Activated T-cell treated with anti-CD3 and anti-CD28 coated beads, Interleukin-2, amount 50 U/mL, for 72 hours (primary cell): ENCODE measurements around the gene SCRN2. TPM values are rescaled to one million over a fixed set of nuclear protein-coding genes. Genes with fewer than 3 reads are reported as not detected.

Source experiments
- ATAC-seq, 2 donors: fragments of 150-1000 bp; cut with Tn5 transposase; replicated peaks in 1 of 2; 2 replicates each; pipeline ENCODE4 v1.10.0; 2021; ENCODE audit warnings: moderate library complexity in 2 of 2, mild to moderate bottlenecking in 1 of 2
- DNase-seq, 2 donors: peaks; one replicate each; pipeline ENCODE4 v3.0.0; 2021 to 2022; ENCODE audit warnings: mixed read lengths in 1 of 2
- H3K27ac Mint-ChIP-seq: one replicate; pipeline ENCODE4 v1.8.0; 2022; ENCODE audit warnings: mild to moderate bottlenecking, moderate library complexity, mixed read lengths
- H3K27me3 Mint-ChIP-seq: one replicate; pipeline ENCODE4 v1.8.0; 2022; ENCODE audit warnings: low read depth, mixed read lengths
- H3K36me3 Mint-ChIP-seq, 2 donors: one replicate each; pipeline ENCODE4 v1.8.0; 2022; ENCODE audit warnings: mixed read lengths in 2 of 2, mild to moderate bottlenecking in 1 of 2; ENCODE audit not compliant: insufficient read depth in 2 of 2
- H3K4me1 Mint-ChIP-seq: one replicate; pipeline ENCODE4 v1.8.0; 2022; ENCODE audit warnings: low read depth, mixed read lengths
- H3K4me3 Mint-ChIP-seq, 2 donors: one replicate each; pipeline ENCODE4 v1.8.0; 2022; ENCODE audit warnings: mild to moderate bottlenecking in 2 of 2, mixed read lengths in 2 of 2, moderate library complexity in 2 of 2
- H3K9me3 Mint-ChIP-seq, 2 donors: one replicate each; pipeline ENCODE4 v1.8.0; 2022; ENCODE audit warnings: mixed read lengths in 2 of 2
- total RNA-seq, 2 donors: library from RNA; stranded (reverse); gene quantifications; one replicate each; pipeline ENCODE4 v1.2.3, GENCODE V29; 2022

SCRN2 gene
- total RNA-seq, 2 donors from 2014 or later = 16.1 to 17.6 TPM

DNA sequence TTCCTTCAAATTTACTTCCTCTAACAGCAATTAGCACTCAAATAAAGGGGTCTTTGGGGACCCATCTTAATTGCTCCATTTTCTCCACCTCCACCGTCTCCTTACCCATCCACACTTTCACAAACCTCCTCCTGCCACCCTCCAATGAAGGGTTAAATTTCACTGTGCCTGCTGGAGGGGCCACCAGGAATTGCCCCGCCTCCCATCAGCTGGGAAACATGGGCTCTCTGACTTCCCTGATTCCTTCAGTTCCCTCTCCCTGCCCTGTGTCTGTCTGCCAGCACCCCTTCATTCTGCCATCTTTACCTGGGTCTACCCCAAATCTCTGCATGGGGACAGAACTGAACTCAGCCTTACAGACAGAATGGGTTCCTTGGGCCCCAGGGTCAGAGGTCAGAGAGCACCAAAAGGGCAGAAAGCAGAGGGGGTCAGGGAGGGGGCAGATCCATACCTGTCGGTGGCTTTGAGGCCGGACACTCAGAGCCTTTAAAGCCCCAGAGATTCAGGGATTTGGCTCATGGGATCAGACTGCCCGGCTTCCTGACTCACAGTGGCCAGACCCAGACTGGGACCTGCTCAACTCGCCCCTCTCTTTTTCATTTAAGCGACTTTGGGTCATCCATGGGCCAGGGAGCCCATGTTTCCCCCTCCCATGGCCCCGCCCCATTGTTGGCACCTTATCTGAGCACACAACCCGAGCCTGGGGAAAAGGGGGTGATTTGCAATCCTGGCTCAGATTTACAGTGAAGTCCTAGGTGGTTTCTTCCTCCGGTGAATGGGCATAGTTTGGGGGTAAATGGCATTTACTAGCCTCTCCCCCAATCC is 37.3 kb upstream of the SCRN2 start:
- H3K4me1 Mint-ChIP-seq = peaks cover 11% of the 10 kb centered on the region
- DNase-seq (no peak), ATAC-seq (no peak)
- no peak overlapping the region for H3K4me3 Mint-ChIP-seq
- H3K27ac Mint-ChIP-seq = no peak overlapping the region
- H3K36me3 Mint-ChIP-seq = no peaks in the 10 kb centered on the region
- H3K27me3 Mint-ChIP-seq = peaks cover 29% of the 10 kb centered on the region
- H3K9me3 Mint-ChIP-seq = no peaks in the 10 kb centered on the region

DNA sequence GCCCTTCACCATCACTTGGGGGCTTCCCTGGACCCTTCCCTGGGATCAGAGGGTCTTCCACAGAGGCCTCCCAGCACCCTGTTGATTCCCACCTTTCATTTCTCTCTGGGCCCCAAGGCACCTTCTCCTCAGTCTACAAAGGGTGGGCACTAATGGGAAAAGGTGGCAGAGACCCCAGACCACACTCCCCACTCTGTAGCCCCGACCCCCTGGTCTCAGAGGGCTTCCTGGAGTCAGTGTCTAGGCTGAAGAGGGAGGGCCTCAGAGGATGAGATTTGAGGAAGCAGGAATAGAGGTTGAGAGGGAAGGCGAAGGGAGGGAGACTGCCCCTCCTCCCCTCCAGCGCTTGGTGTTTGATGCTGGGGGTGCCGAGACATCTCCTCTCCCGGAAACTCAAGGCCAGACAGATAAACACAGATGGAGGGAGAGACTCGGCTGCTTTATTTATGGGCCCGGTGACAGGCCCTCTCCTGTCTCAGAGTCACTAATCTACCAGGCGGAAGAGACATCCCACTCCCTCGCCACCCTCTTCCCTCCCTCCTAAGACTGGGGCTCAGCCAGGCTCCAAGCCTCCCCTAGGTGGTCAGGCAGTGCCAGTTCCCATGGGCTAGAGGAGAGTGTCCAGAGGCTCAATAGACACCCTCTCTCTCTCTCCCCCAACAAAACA is 36.4 kb upstream of the SCRN2 start:
- Mint-ChIP-seq H3K4me1 (peaks cover 7% of the 10 kb centered on the region), H3K36me3 (no peaks in the 10 kb centered on the region), H3K4me3 (no peak overlapping the region), H3K9me3 (no peaks in the 10 kb centered on the region), H3K27ac (no peak overlapping the region), H3K27me3 (peaks cover 35% of the 10 kb centered on the region)
- DNase-seq (no peak), ATAC-seq (no peak)

GRCh38 chr17:47875011-47875985 is 34.2 kb upstream of the SCRN2 start:
- H3K27me3 Mint-ChIP-seq = peaks cover 55% of the 10 kb centered on the region
- no peaks in the 10 kb centered on the region for H3K36me3 Mint-ChIP-seq
- no peaks in the 10 kb centered on the region for H3K9me3 Mint-ChIP-seq
- H3K4me3 Mint-ChIP-seq = no peak overlapping the region
- no peak overlapping the region for H3K27ac Mint-ChIP-seq
- peaks cover 7% of the 10 kb centered on the region for H3K4me1 Mint-ChIP-seq
- DNase-seq (no peak), ATAC-seq (no peak)

GRCh38 chr17:47873200-47874090 is 32.4 kb upstream of the SCRN2 start:
- Mint-ChIP-seq H3K27ac (no peak overlapping the region), H3K9me3 (no peaks in the 10 kb centered on the region), H3K27me3 (peaks cover 68% of the 10 kb centered on the region), H3K4me3 (no peak overlapping the region), H3K4me1 (no peaks in the 10 kb centered on the region), H3K36me3 (no peaks in the 10 kb centered on the region)
- ATAC-seq (no peak), DNase-seq (no peak)

GRCh38 chr17:47872651-47873161 is 31.6 kb upstream of the SCRN2 start:
- ATAC-seq (no peak), DNase-seq (no peak)
- Mint-ChIP-seq H3K4me3 (no peak overlapping the region), H3K36me3 (no peaks in the 10 kb centered on the region), H3K27ac (no peak overlapping the region), H3K4me1 (no peaks in the 10 kb centered on the region), H3K9me3 (no peaks in the 10 kb centered on the region), H3K27me3 (peaks cover 61% of the 10 kb centered on the region)

DNA sequence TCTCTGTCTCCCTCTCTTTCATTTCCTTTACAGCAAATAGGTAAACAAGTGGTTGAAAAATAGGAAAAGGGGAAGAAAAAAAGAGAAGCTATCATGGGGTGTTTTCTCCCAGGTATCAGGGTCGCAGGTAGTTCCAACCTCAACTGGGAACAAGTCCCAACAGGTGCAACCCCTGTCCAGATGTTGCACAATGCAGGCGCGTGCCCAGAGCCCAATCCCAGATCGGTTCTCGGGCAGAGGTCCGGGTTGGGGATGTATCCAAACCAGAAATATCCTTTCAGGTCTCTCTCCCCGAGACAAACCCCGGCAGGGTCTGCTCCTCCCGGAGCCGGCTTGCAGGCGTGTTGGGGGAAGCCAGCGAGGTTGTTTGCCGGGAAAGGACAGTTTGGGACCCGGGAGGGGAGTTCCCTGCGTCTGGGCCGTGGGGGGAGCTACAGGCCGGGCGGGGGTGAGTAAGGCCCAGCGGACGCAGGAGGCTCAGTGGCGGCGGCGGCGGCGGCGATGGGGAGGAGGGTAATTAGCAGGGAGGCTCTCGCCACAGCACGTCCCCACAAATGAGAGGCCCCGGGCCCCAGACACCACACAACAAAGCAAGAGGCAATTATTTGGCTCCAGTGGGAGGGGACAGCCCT is 31.1 kb upstream of the SCRN2 start:
- Mint-ChIP-seq H3K27ac (no peak overlapping the region), H3K4me3 (no peak overlapping the region), H3K36me3 (no peaks in the 10 kb centered on the region), H3K9me3 (no peaks in the 10 kb centered on the region), H3K4me1 (no peaks in the 10 kb centered on the region), H3K27me3 (peaks cover 57% of the 10 kb centered on the region)
- ATAC-seq = no peak
- DNase-seq = no peak

GRCh38 chr17:47871048-47871447 is 30.0 kb upstream of the SCRN2 start:
- H3K4me1 Mint-ChIP-seq = peaks cover 2% of the 10 kb centered on the region
- H3K4me3 Mint-ChIP-seq = no peak overlapping the region
- DNase-seq = no peak
- peaks cover 59% of the 10 kb centered on the region for H3K27me3 Mint-ChIP-seq
- no peaks in the 10 kb centered on the region for H3K9me3 Mint-ChIP-seq
- ATAC-seq = no peak
- H3K27ac Mint-ChIP-seq = no peak overlapping the region
- no peaks in the 10 kb centered on the region for H3K36me3 Mint-ChIP-seq

DNA sequence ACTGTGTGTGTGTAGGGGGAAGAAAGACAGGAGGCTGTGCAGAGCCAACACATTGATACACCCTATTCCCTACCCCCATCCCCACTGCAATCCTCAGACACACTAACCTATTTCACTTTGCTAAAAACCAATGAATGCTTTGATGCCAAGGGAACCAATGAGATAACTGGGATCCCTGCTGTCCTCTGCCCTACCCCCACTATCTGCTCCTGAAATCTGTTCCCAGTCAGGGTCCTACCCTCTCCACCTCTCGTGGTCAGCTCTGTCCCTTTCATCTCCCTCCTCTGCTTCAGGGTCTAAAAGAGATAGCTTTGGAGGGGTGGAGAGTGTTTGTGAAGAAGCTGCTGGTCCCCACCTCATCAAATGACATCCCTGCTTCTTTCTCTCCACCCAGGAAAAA is 29.0 kb upstream of the SCRN2 start:
- Mint-ChIP-seq H3K4me1 (peaks cover 10% of the 10 kb centered on the region), H3K36me3 (no peaks in the 10 kb centered on the region), H3K27ac (no peak overlapping the region), H3K27me3 (peaks cover 63% of the 10 kb centered on the region), H3K9me3 (no peaks in the 10 kb centered on the region), H3K4me3 (no peak overlapping the region)
- no peak for ATAC-seq
- DNase-seq = no peak

DNA sequence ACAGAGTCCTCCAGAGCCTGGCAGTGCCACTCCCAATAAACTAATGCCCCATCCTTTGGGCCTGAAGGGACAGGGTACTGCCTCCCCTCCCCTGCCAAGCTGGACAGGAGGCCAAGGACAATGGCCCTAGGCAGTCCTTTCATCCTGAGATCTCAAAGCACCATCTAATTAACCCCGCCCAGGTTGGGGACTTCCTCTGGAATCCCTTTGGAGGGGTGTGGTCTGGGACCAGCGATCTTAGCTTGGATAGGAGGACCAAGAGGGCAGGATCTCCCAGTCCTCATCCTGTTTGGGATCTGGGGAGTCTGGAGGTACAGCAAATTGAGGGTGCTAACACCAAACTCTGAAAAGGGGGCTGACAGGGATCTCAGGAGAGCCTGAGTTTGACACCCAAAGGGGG is 28.0 kb upstream of the SCRN2 start:
- ATAC-seq = no peak
- peaks cover 20% of the 10 kb centered on the region for H3K4me1 Mint-ChIP-seq
- H3K27me3 Mint-ChIP-seq = peaks cover 54% of the 10 kb centered on the region
- no peak overlapping the region for H3K27ac Mint-ChIP-seq
- no peaks in the 10 kb centered on the region for H3K36me3 Mint-ChIP-seq
- H3K9me3 Mint-ChIP-seq = no peaks in the 10 kb centered on the region
- no peak for DNase-seq
- H3K4me3 Mint-ChIP-seq = no peak overlapping the region

DNA sequence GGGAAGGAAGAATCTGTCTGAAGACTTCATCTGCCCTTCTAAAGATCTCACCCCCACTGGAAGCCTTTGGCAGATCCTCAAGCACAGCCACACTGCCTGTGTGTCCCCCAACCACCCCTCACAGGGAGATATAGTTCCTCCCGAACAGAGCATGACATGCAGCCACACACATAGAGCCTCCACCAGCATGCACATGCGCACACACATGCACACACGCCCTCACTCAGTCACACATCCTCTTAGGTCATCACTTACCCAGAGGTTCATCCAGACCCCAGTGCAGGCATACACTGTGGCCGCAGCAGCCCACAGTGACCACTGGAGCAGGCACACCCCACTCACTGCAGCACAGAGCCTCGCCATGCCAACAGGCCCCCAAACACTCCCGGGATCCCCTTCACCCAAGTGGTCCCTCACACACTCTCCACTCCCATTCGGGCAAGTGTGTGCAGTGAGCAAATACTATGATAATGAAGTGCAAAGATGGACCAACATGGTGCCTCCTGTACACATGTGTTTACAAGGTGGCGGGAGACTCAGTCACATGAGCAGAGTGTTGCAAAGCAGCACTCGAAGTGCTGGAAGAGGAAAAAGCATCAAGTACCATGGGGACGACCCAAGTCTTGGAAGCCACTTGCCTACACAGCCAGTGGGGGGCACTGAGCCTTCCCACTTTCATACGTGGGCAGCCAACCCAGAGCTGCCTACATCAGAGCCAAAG is 26.9 kb upstream of the SCRN2 start:
- Mint-ChIP-seq H3K27ac (no peak overlapping the region), H3K36me3 (no peaks in the 10 kb centered on the region), H3K4me3 (no peak overlapping the region), H3K27me3 (peaks cover 42% of the 10 kb centered on the region), H3K9me3 (no peaks in the 10 kb centered on the region), H3K4me1 (peaks cover 28% of the 10 kb centered on the region)
- ATAC-seq = no peak
- DNase-seq = no peak

- Mint-ChIP-seq H3K27ac (no peak overlapping the region), H3K9me3 (no peaks in the 10 kb centered on the region), H3K4me1 (peaks cover 35% of the 10 kb centered on the region), H3K36me3 (no peaks in the 10 kb centered on the region), H3K4me3 (no peak overlapping the region), H3K27me3 (peaks cover 37% of the 10 kb centered on the region)
- ATAC-seq (no peak), DNase-seq (no peak)
These were observed 25.9 kb upstream of the SCRN2 start for GRCh38 chr17:47866941-47867340.
